GM12878 (cell line): ENCODE data around the gene ABCC5.

Experiments used
- BACH1 ChIP-seq: fragments of 450-650 bp; IDR thresholded peaks from 2 replicates; pipeline ENCODE4 v1.6.1; 2017; ENCODE audit warnings: mild to moderate bottlenecking, borderline replicate concordance
- CTCF ChIP-seq, 3 experiments: IDR thresholded peaks in 2 of 3; conservative IDR thresholded peaks in 1 of 3; 2 replicates each; pipeline ENCODE4 v1.5.1; 2011; ENCODE audit warnings: low read depth in 3 of 3, low read length in 3 of 3, mild to moderate bottlenecking in 3 of 3, control low read depth in 2 of 3, moderate library complexity in 2 of 3, inconsistent platforms in 1 of 3, mixed read lengths in 1 of 3; ENCODE audit not compliant: control insufficient read depth in 2 of 3, insufficient read depth in 1 of 3; ENCODE audit errors: extremely low read depth in 1 of 3
- EED ChIP-seq: sonication (generic); IDR thresholded peaks from 2 replicates; pipeline ENCODE4 v1.6.1; 2016; ENCODE audit warnings: antibody characterized with exemption, low read depth
- HCFC1 ChIP-seq: fragments of 150-350 bp; IDR thresholded peaks from 2 replicates; pipeline ENCODE4 v1.6.1; 2014; ENCODE audit warnings: low read length
- POLR2A ChIP-seq: IDR thresholded peaks from 2 replicates; pipeline ENCODE4 v1.6.1; 2011; ENCODE audit warnings: low read depth, mild to moderate bottlenecking, low read length
- POLR2AphosphoS5 ChIP-seq: IDR thresholded peaks from 2 replicates; pipeline ENCODE4 v1.6.1; 2011; ENCODE audit warnings: mild to moderate bottlenecking, low read length, inconsistent platforms
- RBBP5 ChIP-seq: fragments of 200-600 bp; sonication (generic); conservative IDR thresholded peaks from 2 replicates; pipeline ENCODE4 v1.6.1; 2016
- SIX5 ChIP-seq: IDR thresholded peaks from 2 replicates; pipeline ENCODE4 v1.6.1; 2011; ENCODE audit warnings: mild to moderate bottlenecking, low read depth, low read length, moderate library complexity; ENCODE audit not compliant: severe bottlenecking

GRCh38 chr3:183896184-183896583, 121.5 kb downstream of the ABCC5 start:
- no peak for TF ChIP-seq EED
- TF ChIP-seq CTCF (IDR thresholded peaks at IDR 0.05 in 2 of 3, conservative IDR thresholded peaks at IDR 0.05 in 1 of 3; ENCODE audit: control insufficient read depth in 2 of 3, extremely low read depth in 1 of 3, insufficient read depth in 1 of 3, low read depth in 3 of 3, low read length in 3 of 3) = no peak
- no peak for TF ChIP-seq BACH1
- TF ChIP-seq POLR2A = no peak
- no peak for TF ChIP-seq SIX5
- TF ChIP-seq POLR2AphosphoS5 = no peak
- no peak for TF ChIP-seq RBBP5
- TF ChIP-seq HCFC1 = no peak
